SJCRH30 (cell line): ENCODE measurements around the gene METRN. TPM values are rescaled to one million over a fixed set of nuclear protein-coding genes. Genes with fewer than 3 reads are reported as not detected.

Source experiments
- DNase-seq, 2 experiments: peaks; one replicate each; pipeline ENCODE4 v3.0.0-alpha.2; 2015 to 2020
- H3K27ac ChIP-seq: fragments of 250-450 bp; sonication (Bioruptor Pico); 2 replicates; pipeline ENCODE4 v1.5.1; 2020; ENCODE audit warnings: mild to moderate bottlenecking, moderate library complexity
- H3K27me3 ChIP-seq: fragments of 250-450 bp; sonication (Bioruptor Pico); 2 replicates; pipeline ENCODE4 v1.5.1; 2020; ENCODE audit warnings: mild to moderate bottlenecking, moderate library complexity
- H3K36me3 ChIP-seq: fragments of 250-450 bp; sonication (Bioruptor Pico); 2 replicates; pipeline ENCODE4 v1.5.1; 2020; ENCODE audit warnings: mild to moderate bottlenecking, moderate library complexity
- H3K4me1 ChIP-seq: fragments of 250-450 bp; sonication (Bioruptor Pico); 2 replicates; pipeline ENCODE4 v1.5.1; 2020; ENCODE audit warnings: mild to moderate bottlenecking, moderate library complexity
- H3K4me3 ChIP-seq: fragments of 250-450 bp; sonication (Bioruptor Pico); 2 replicates; pipeline ENCODE4 v1.5.1; 2020; ENCODE audit warnings: mild to moderate bottlenecking, moderate library complexity
- H3K9me3 ChIP-seq: fragments of 250-450 bp; sonication (Bioruptor Pico); replicated peaks from 2 replicates; pipeline ENCODE4 v1.5.1; 2020; ENCODE audit warnings: mild to moderate bottlenecking, moderate library complexity
- total RNA-seq: library from RNA; depleted of rRNA; stranded (reverse); fragments of >200 nt; shearing (Covaris generic); gene quantifications from 2 replicates; pipeline ENCODE4 v1.2.3, GENCODE V29; 2014

Gene METRN
- total RNA-seq, 1 experiment from 2014 or later = 61.7 TPM

DNA sequence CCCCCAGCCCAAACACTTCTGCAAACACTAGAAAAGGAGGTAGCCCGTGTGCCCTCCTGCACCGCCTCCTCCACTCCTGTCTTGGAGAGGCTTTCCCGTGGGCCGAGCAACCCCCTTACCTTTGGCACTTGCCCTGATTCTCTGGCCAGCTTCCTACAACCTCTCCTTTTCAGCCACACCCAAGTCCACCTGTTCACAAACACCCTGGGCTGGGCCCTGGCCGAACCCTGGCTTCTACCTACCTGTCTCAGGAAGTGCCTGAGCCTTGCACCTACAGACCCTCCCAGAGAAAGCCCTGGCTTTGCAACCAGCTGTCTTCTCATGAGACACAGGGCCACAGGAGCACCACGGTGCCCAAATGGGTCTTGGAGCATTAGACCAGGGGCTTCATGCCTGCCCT is 4.0 kb downstream of the METRN start:
- Histone ChIP-seq H3K36me3 (no peaks in the 10 kb centered on the region), H3K27me3 (no peaks in the 10 kb centered on the region), H3K4me1 (peaks cover 25% of the 10 kb centered on the region), H3K9me3 (no peaks in the 10 kb centered on the region), H3K27ac (no peak overlapping the region), H3K4me3 (no peak overlapping the region)
- no peak for DNase-seq

DNA sequence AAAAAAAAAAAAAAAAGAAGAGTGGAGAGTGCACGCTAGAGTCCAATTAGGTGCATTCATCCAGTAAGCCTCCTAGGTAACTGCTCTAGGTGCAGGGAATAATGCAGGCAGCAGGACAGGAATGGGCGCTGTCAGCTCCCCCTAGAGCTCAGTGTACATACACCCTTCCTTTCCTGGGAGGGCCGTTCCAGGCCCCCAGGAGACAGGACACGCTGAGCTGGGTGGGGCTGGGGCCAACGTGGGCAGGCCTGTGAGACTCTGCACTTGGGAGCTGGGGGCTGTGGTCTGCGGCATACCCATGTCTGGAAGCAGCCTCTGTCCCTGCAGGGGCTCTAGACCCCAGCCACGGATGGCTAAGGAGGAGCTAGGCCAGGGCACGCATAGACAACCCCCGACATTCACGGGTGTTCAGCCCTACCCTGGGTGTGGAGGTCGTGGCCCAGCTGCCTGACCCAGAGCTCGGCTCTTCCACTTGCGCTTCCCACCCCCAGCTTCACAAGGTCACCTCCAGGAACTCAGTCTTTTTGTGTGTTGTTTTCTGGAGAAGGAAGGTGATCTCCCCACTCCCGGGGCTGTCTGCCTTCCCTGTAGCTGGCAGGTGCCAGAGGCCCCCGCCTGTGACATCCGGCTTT is 5.0 kb downstream of the METRN start:
- DNase-seq = peak; percentile 42 to 63
- peaks cover 21% of the 10 kb centered on the region for H3K4me1 ChIP-seq
- H3K36me3 ChIP-seq = no peaks in the 10 kb centered on the region
- no peaks in the 10 kb centered on the region for H3K9me3 ChIP-seq
- peak overlapping the region; percentile 69 for H3K4me3 ChIP-seq
- H3K27ac ChIP-seq = peak overlapping the region; percentile 72
- H3K27me3 ChIP-seq = no peaks in the 10 kb centered on the region

DNA sequence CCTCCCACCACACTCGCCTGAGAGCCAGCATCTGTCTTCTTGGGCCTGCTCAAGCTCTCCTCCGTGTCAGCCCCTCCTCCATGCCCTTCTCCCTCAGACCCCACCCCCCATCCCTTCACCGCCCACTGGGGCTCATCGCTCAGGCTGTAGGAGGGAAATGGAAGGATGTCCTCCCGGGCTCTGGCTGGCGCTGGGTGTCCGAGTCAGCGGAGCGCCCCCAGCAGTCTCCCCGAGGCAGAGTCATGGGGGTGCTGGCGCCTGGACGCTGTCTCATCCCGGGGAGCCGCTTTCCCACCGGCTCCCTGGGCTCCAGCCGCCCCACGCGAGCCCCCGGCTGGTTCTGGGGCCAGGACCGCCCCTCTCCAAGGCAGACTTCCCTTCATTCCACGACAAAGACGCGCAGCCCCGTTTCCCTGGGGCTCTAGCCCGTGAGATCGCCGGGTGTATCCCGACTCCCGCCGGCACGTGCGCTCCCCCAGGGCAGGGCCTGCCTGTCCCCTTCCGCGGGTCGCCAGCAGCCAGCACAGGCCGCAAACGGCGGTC is 5.6 kb downstream of the METRN start:
- Histone ChIP-seq H3K9me3 (no peaks in the 10 kb centered on the region), H3K27ac (peak overlapping the region; percentile 72), H3K27me3 (no peaks in the 10 kb centered on the region), H3K36me3 (no peaks in the 10 kb centered on the region), H3K4me3 (peak overlapping the region; percentile 69), H3K4me1 (peaks cover 21% of the 10 kb centered on the region)
- DNase-seq = peak; percentile 90 to 94

DNA sequence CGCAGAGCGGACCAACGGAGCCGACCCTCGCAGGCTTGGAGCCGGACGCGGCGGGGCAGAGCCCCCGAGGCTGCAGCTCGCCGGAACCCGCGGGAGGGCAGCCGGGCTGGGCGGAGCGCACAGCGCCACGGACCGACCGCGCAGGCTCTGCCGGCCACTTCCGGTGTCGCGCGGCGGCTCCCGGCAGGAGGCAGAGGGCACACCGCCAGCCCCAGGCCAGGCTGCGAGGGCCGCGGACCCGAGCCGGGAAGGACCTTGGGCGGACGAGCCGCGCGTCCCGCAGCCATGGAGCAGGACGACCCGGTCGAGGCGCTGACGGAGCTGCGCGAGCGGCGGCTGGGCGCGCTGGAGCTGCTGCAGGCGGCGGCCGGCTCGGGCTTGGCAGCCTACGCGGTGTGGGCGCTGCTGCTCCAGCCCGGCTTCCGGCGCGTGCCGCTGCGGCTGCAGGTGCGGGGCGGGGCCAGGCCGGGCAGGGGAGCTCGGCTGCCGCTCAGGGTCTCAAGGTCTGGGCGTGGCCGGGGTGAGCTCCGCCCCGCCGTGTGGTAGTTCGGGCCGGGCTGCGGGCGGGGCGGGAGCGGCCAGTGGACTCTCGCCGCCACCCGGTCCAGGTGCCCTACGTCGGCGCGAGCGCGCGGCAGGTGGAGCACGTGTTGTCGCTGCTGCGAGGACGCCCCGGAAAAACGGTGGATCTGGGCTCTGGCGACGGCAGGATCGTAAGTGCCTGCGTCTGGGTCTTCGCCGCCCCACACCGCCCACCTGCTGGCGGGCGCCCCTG is 6.3 kb downstream of the METRN start, which contains the start of gene ANTKMT:
Gene ANTKMT (plus strand): TSS at position 157 of the 775 bp plus-strand sequence. CDS start 129 bp downstream, at position 286.
- Histone ChIP-seq H3K27ac (peak within 1 kb of the TSS; percentile 72), H3K4me3 (peak within 1 kb of the TSS; percentile 69), H3K36me3 (no peaks in the 10 kb centered on the region), H3K9me3 (no peaks in the 10 kb centered on the region), H3K4me1 (peaks cover 19% of the 10 kb centered on the region), H3K27me3 (no peaks in the 10 kb centered on the region)
- peak; percentile 74 to 81 for DNase-seq

DNA sequence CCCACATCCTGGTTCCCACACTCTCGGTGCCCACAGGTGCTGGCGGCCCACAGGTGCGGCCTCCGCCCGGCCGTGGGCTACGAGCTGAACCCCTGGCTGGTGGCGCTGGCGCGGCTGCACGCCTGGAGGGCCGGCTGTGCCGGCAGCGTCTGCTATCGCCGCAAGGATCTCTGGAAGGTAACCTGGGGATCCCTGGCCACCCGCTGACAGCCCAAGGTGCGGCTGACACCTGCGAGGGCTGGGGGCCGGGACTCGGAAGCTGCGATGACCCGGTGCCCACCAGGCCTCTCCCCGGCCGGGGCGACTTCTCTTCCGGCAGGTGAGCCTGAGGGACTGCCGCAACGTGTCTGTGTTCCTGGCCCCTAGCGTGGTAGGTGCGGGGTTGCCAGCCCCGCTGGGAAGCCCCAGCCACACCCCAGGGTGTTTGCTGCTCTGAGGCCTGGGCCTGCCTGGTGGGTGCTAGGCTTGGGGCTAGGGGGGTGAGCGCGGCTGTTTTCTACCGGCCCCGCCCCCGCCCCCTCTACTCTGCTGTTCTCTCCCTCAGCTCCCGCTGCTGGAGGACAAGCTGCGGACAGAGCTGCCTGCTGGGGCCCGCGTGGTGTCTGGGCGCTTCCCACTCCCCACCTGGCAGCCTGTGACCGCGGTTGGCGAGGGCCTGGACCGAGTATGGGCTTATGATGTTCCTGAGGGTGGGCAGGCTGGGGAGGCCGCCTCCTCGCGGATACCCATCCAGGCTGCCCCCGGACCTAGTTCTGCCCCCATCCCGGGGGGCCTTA is 7.0 kb downstream of the METRN start:
- Histone ChIP-seq H3K27me3 (no peaks in the 10 kb centered on the region), H3K27ac (no peak overlapping the region), H3K36me3 (no peaks in the 10 kb centered on the region), H3K4me3 (peak overlapping the region; percentile 69), H3K4me1 (peaks cover 16% of the 10 kb centered on the region), H3K9me3 (no peaks in the 10 kb centered on the region)
- DNase-seq = no peak

DNA sequence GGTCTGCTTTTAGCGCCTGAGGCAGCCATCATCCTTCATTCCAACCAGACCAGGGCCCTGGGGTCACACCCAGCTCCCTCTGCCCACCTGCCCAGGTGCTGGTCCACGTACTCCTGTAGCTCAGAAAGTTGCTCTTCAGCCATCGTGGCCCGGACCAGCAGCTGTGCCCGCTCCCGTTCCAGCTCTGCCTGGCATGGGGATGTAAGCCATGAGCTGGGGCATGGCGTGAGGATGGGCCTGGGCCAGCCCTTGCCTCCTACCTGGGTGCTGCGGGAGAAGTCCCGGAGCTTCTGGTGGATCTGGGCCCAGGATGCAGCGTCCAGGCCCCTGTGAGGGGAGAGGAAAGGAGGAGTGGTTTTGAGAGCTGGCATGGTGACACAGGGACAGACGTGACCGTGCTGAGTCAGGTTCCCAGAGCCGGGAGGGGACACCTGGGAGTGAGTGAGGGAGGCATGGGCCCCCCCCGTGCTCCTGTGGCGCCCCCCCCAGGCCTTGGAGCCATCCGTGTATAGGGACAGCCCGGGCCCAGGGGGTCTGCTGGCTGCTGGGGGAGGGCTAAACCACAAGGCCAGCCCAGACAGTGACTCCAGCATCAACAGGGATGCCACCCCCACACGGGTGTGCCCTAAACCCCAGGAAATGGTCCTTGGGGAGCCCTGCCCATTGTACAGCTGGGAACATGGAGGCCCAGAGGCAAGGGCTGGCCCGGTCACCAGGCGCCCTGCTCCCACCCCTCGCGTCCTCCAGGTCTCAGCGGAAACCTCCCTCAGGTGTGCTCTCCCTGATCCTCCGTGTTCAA is 8.1 kb downstream of the METRN start:
- peaks cover 18% of the 10 kb centered on the region for H3K4me1 ChIP-seq

DNA sequence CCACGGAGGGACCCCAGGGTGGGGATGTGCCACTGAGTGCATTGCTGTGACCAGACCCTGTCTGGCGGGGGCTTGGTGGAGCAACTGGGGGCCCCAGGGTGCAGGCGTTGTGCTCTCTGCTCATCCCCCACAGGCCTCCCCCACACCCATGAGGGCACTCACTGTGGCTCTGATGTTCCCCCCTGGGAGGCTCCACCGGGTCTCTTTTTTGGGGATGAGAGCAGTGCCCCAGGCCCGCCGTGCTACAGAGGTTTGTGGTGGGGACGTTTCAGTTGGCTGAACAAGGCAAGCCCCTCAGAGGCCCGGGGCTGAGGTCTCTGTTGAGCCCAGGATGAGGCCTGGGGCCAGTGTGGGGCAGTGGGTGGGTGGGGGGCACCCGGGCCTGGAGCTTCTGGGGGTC is 8.8 kb downstream of the METRN start:
- H3K4me1 ChIP-seq = peaks cover 21% of the 10 kb centered on the region
- no peak overlapping the region for H3K27ac ChIP-seq
- no peaks in the 10 kb centered on the region for H3K27me3 ChIP-seq
- H3K9me3 ChIP-seq = no peaks in the 10 kb centered on the region
- H3K4me3 ChIP-seq = no peak overlapping the region
- no peak for DNase-seq
- H3K36me3 ChIP-seq = no peaks in the 10 kb centered on the region

More for the DNA sequence above, 8.1 kb downstream of the METRN start:
- Histone ChIP-seq H3K36me3 (no peaks in the 10 kb centered on the region), H3K9me3 (no peaks in the 10 kb centered on the region), H3K27me3 (no peaks in the 10 kb centered on the region), H3K27ac (no peak overlapping the region), H3K4me3 (no peak overlapping the region)
- no peak for DNase-seq

DNA sequence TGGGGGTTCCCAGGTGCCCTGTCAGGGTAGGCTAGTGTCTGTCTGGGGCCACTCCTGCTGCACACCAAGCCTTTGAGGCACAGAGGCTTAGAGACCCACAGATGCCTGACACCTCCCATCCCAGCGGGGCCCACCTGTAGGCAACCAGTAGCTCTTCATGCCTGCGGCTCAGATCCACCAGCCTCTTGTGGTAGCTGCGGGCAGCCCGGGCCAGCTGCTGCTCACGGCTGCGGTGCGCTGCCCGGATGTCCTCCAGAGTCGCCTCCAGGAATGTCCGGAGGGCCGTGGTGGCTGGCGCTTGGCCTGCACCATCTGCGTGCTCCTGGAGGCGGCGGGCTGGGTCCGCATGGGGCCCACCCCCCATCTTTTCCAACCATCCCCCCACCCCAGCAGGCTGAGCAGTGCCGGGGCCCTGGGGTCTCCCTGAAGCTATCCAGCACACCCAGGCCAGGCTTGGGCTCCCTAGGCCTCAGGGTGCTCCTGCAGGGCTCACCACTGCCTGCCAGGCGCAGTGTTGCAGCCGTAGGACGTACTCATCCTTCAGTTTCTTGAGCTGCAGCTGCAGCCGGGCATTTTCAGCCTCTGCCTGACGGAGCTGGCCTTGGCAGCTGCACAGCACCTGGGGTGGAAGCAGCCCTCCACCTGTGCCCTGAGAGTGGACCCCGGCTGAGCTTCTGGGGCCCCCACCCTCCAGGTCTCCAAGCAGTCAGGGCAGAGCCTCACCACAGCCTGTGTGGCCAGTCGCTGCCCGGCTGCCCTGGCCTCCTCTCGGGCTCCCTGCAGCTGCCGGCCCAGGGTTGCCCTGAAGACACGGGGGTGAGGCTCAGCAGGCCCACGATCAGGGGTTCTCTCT is 9.5 kb downstream of the METRN start:
- no peak overlapping the region for H3K27ac ChIP-seq
- peak; percentile 61 to 64 for DNase-seq
- no peak overlapping the region for H3K4me3 ChIP-seq
- no peaks in the 10 kb centered on the region for H3K36me3 ChIP-seq
- peaks cover 16% of the 10 kb centered on the region for H3K4me1 ChIP-seq
- H3K9me3 ChIP-seq = no peaks in the 10 kb centered on the region
- H3K27me3 ChIP-seq = no peaks in the 10 kb centered on the region

DNA sequence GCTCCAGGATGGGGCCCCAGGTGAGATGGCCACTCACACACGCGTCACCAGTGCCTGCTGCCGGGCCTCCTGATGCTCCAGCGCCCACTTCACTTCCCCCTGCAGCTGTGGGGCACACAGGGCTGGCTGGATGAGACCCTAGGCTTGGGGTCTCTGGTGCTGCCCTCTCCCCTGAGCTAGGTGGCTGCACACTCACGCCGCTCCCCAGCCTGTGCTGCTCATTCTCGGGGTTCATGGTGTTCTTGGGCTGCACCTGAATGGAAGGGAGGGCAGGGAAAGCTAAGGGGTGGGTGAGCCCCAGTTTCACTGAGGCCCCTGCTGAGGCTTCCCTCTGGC is 10.1 kb downstream of the METRN start:
- Histone ChIP-seq H3K36me3 (no peaks in the 10 kb centered on the region), H3K27me3 (no peaks in the 10 kb centered on the region), H3K9me3 (no peaks in the 10 kb centered on the region), H3K4me3 (no peak overlapping the region), H3K4me1 (peaks cover 11% of the 10 kb centered on the region), H3K27ac (no peak overlapping the region)
- no peak for DNase-seq

DNA sequence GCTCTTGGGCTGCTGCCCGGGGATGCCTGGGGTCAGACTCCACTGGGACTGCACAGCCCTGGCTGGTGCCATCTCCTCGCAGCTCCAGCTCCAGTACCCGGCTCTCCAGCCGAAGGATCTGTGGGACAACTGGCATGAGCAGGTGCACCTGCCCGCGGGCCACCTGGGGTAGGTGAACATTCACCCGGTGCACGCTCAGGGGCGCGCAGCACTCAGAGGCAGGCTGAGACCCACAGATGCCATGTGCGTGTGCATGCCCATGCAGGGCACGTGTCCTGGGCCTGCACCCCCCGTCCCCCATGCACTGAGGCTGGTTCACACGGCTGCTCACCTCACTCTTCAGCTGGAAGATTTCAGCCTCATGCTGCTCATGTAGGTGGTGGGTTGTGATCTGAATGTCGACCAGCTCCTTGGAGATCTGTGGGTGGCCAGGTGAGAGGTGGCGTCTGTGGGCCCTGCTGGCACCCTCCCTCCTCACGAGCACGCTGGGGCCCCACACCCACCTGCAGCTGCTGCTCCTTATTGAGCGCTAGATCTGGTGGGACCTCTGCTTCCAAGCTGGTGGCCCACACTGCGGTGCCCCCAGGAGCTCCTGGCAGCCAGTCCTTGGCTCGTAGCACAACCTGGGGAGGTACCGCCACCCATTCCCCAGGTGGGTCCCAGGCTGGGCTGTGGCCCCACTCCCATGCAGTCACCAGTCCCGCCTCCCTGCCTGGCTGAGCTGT is 10.7 kb downstream of the METRN start:
- Histone ChIP-seq H3K36me3 (no peaks in the 10 kb centered on the region), H3K4me1 (peaks cover 9% of the 10 kb centered on the region), H3K4me3 (no peak overlapping the region), H3K27ac (no peak overlapping the region), H3K27me3 (no peaks in the 10 kb centered on the region), H3K9me3 (no peaks in the 10 kb centered on the region)
- no peak for DNase-seq

DNA sequence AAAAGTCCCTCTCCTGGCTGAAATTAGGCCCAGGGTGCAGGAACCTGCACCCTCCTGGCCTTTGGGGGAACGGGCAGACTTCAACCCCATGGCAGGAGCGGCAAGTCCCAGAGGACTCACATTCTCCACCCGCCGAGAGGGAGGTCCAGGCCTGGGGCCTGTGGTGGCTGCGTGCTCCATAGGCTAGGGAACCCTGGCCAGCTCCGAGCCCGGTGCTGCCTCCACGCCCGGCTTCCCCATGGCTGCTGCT is 11.2 kb downstream of the METRN start:
- Histone ChIP-seq H3K27me3 (no peaks in the 10 kb centered on the region), H3K4me1 (peaks cover 9% of the 10 kb centered on the region), H3K4me3 (no peak overlapping the region), H3K27ac (no peak overlapping the region), H3K9me3 (no peaks in the 10 kb centered on the region), H3K36me3 (no peaks in the 10 kb centered on the region)
- no peak for DNase-seq

DNA sequence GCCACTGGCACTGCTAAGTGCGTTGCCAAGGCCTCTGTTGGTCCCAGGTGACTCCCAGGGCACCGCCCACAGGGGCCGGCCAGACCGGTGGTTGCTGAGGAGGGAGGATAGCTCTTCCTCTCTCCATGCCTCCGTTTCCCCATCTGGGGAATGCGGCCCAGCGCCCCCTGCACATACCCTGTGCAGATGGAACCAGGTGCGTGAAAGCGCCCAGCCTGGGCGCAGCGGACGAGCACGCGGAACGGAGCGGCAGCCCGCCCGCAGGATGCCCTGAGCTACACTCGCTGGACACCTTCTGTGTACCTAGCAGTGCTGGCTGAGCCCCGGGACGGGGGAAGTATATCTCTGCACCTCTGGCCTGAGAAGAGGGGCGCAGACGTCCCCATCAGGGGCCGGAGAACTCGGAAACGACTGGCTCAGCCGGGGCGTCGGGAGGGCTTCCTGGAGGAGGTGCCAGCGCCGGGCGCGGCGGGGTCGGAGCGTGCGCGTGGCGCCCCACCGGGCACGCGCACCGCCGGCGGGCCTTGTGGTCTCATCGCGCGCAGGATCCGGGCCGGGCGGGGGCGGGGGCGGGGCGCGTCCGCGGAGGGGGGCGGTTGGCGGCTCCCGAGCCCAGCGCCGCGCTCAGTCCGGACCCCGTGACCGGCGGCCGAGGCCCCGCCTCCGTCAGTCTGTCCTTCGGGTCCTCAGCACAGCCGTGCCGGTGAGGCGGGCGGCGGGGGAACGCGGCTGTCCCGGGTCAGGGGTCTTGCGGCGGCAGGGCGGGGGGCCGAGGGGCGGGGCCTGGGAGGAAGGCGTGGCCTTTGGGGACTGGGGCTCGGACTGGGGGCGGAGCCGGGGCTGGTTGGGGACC is 11.7 kb downstream of the METRN start, which contains the start of the genes CCDC78 and HAGHL:
Gene CCDC78 (minus strand): TSS at position 6 of the 853 bp plus-strand sequence. CDS start 76 bp downstream, outside the sequence.
Gene HAGHL (plus strand): TSS at position 669 of the 853 bp plus-strand sequence. CDS start 404 bp downstream, outside the sequence.
- Histone ChIP-seq H3K36me3 (no peaks in the 10 kb centered on the region), H3K4me3 (peak within 1 kb of the TSS; percentile 70), H3K9me3 (no peaks in the 10 kb centered on the region), H3K27ac (peak within 1 kb of the TSS; percentile 41), H3K4me1 (peaks cover 9% of the 10 kb centered on the region), H3K27me3 (no peaks in the 10 kb centered on the region)
- DNase-seq = peak; percentile 70 to 76
